ENCODE measurements around the gene AFDN.
A peak's percentile ranks its signal among the peaks of the same experiment; 100 is the strongest.

The AFDN gene

DNA sequence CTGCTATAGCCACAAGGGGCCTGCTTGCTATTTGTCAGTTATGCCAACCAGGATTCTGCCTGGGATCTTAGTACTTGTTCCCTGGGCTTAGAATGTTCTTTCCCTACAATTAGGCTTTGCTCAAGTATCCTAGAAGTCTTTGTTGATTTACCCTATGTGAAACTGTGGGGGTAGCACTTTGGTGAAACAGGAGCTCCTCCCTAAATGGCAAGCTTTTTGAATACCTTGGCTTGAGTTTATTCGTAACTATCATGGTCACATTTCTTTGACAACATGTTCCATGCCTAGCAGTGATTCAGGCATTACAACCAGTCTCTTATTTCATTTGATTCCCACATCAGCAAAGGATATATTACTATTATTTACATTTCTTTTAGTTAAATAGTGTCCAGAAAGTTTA lies 21.2 kb downstream of the AFDN start:
- no peak for TF ChIP-seq Cebpa-rat (IDR thresholded peaks at IDR 0.05)
- H4K20me1 ChIP-seq = peaks cover 10 to 100% (median 55%) of the 10 kb centered on the region in 11 experiments; a peak in 15 of 22 replicates
- H3K27me3 ChIP-seq = no peaks in the 10 kb centered on the region
- no peak overlapping the region for H3K9ac ChIP-seq
- no peak overlapping the region for H3K4me2 ChIP-seq
- H3K36me3 ChIP-seq = 0 out of 22 replicates have a peak, but pooled peaks cover 0 to 5% (median 0%) of the 10 kb centered on the region in 11 experiments
- H3K9me3 ChIP-seq (replicated peaks in 1 of 11) = 0 out of 22 replicates have a peak, but pooled peaks cover 0 to 1% (median 0%) of the 10 kb centered on the region in 11 experiments
- no peak overlapping the region for H3K4me3 ChIP-seq
- no peak overlapping the region for H3K27ac ChIP-seq
- H3K4me1 ChIP-seq = peaks cover 4 to 21% (median 6%) of the 10 kb centered on the region in 10 experiments; a peak in 13 of 20 replicates

DNA sequence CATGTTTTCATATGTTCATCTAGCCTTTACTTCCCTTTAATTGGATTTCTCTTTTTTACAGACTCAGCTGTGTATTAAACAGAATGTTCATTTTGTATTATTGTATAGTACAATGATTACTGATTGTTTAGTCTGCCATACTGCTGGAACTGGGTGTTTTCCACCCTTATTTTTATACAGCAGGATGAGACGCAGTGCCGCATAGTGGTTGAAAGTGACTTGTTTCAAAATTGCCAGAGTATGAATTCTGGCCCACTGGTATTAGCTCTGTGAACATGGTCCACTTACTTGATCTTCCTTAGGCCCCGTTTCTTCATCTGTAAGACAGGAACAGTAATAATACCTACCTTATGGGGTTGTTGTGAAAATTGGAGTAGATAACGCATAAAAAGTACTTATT lies 22.1 kb downstream of the AFDN start:
- Histone ChIP-seq H3K9me3 (replicated peaks in 1 of 11) (peaks cover 0 to 10% (median 4%) of the 10 kb centered on the region in 11 experiments; a peak in 14 of 22 replicates), H3K4me3 (no peak overlapping the region), H3K36me3 (0 out of 22 replicates have a peak, but pooled peaks cover 0 to 5% (median 0%) of the 10 kb centered on the region in 11 experiments), H3K27me3 (no peaks in the 10 kb centered on the region), H3K4me2 (no peak overlapping the region), H4K20me1 (peaks cover 9 to 100% (median 47%) of the 10 kb centered on the region in 11 experiments; a peak in 13 of 22 replicates), H3K9ac (no peak overlapping the region), H3K27ac (no peak overlapping the region), H3K4me1 (peaks cover 4 to 21% (median 6%) of the 10 kb centered on the region in 10 experiments; a peak in 13 of 20 replicates)
- TF ChIP-seq Cebpa-rat (IDR thresholded peaks at IDR 0.05) = no peak

DNA sequence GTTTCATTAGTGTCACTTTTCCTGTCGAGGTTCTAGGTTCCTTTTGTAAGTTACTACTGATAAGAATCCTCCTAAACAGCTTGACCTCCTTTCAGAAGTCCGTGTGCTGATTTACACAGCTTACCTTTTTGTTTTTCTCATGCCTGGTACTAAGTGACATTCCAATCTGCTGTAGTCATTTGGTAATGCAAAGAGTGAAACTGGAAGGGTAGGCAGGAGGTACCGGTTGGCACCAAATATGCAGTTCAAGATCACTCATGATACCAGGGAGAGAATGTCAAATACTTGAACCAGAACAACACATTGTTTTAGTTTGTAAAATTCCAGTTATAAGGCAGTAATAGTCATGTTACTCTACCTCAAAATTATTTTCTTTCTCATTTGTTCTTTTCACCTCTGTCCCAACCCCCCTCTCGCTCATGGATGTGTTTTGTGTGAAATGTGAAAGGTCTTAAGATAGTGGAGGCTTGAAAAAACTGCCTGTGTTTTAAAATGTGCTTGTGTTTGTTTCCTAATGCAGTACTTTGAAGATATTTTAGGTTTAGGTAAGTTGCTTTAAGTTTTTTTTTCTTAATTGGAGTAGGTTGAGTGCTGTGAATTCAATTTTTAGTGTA lies 23.2 kb downstream of the AFDN start:
- Histone ChIP-seq H3K9me3 (replicated peaks in 1 of 11) (peaks cover 0 to 19% (median 8%) of the 10 kb centered on the region in 11 experiments; a peak in 14 of 22 replicates), H3K36me3 (0 out of 22 replicates have a peak, but pooled peaks cover 0 to 5% (median 0%) of the 10 kb centered on the region in 11 experiments), H3K4me2 (no peak overlapping the region), H4K20me1 (peaks cover 9 to 100% (median 42%) of the 10 kb centered on the region in 11 experiments; a peak in 13 of 22 replicates), H3K27me3 (no peaks in the 10 kb centered on the region), H3K4me1 (peaks cover 4 to 21% (median 6%) of the 10 kb centered on the region in 10 experiments; a peak in 13 of 20 replicates), H3K27ac (no peak overlapping the region), H3K9ac (no peak overlapping the region), H3K4me3 (no peak overlapping the region)
- no peak for TF ChIP-seq Cebpa-rat (IDR thresholded peaks at IDR 0.05)

DNA sequence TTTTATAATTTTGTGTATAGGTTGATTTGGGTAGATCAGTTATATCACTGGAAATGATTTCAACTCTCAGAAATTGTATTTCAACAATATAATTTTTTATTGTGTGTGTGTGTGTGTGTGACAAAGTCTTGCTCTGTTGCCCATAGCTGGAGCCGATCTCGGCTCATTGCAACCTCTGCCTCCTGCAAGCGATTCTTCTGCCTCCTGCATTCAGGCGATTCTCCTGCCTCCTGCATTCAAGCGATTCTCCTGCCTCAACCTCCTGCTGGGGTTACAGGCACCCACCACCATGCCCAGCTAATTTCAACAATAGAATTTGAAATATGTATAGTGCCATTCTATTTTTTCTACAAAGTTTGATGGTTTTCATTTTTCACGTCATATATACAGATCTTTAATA lies 24.1 kb downstream of the AFDN start:
- H3K27me3 ChIP-seq = no peaks in the 10 kb centered on the region
- H3K9me3 ChIP-seq (replicated peaks in 1 of 11) = peaks cover 0 to 24% (median 14%) of the 10 kb centered on the region in 11 experiments; a peak in 19 of 22 replicates
- peaks cover 9 to 100% (median 39%) of the 10 kb centered on the region in 11 experiments; a peak in 13 of 22 replicates for H4K20me1 ChIP-seq
- no peak overlapping the region for H3K4me3 ChIP-seq
- no peak overlapping the region for H3K9ac ChIP-seq
- no peak for TF ChIP-seq Cebpa-rat (IDR thresholded peaks at IDR 0.05)
- H3K27ac ChIP-seq = no peak overlapping the region
- H3K4me1 ChIP-seq = peaks cover under 1 to 21% (median 8%) of the 10 kb centered on the region in 10 experiments; a peak in 15 of 20 replicates
- H3K36me3 ChIP-seq = peaks cover 0 to 5% (median 0%) of the 10 kb centered on the region in 11 experiments; a peak in 1 of 22 replicates
- H3K4me2 ChIP-seq = no peak overlapping the region

DNA sequence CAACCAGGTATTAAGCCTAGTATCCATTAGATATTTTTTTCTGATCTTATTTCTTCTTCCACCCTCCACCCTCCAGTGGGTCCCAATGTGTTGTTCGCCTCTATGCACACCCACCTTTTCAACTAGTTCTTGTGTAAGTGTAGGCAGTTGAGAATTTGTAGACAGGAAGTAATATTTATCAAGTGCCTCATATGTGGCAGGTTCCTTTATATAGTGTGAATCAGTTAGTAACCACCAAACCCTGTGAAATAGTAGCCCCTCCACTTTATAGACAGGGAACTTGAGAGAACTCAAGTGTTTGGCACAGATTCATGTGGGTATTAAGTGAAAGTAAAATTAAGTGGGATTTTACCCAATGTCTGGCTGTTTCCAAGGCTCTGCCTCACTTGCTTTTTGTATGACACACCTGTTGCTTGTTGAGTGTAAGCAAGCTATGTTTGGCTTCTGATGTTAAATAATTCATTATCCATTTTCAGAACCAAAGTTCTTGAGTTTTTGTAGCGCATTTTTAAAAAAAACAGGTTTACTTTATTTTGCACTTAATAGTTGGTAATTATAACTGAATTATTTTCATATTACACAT lies 24.8 kb downstream of the AFDN start:
- Histone ChIP-seq H3K27me3 (no peaks in the 10 kb centered on the region), H3K4me1 (peaks cover 0 to 27% (median 5%) of the 10 kb centered on the region in 10 experiments; a peak in 11 of 20 replicates), H3K4me3 (no peak overlapping the region), H3K36me3 (peaks cover 0 to 7% (median 0%) of the 10 kb centered on the region in 11 experiments; a peak in 1 of 22 replicates), H3K9ac (no peak overlapping the region), H3K27ac (no peak overlapping the region), H3K9me3 (replicated peaks in 1 of 11) (peaks cover 6 to 31% (median 21%) of the 10 kb centered on the region in 11 experiments; a peak in 20 of 22 replicates), H3K4me2 (peak overlapping the region in 3 of 11 experiments; percentile 8 to 16 (median 10); a peak in 1 of 22 replicates), H4K20me1 (peaks cover 9 to 100% (median 39%) of the 10 kb centered on the region in 11 experiments; a peak in 13 of 22 replicates)
- no peak for TF ChIP-seq Cebpa-rat (IDR thresholded peaks at IDR 0.05)

DNA sequence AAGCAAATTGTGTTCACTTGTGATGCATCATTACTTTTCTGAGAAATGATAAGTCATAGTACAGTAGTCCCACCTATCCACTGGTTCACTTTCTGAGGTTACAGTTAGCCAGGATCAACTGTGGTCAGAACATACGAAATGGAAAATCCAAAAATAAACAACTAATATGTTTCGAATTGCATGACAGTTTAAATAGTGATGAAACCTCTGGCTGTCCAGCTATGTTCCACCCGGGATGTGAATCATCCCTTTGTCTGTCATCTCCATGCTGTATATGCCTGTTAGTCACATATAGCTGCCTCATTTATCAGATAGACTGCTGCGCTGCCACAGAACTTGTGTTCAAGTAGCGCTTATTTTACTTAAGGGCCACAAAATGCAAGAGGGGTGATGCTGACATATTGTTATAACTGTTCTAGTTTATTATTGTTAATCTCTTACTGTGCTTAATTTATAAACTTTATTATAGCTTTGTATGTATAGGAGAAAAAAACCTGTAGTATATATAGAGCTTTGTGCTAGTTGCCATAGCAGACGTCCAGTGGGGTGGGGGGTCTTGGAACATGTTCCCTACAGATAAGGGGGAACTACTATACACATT lies 29.2 kb downstream of the AFDN start:
- no peak overlapping the region for H3K9ac ChIP-seq
- TF ChIP-seq Cebpa-rat (IDR thresholded peaks at IDR 0.05) = no peak
- H3K9me3 ChIP-seq (replicated peaks in 1 of 11) = peaks cover 14 to 40% (median 26%) of the 10 kb centered on the region in 11 experiments; a peak in 20 of 22 replicates
- peak overlapping the region in 2 of 11 experiments; percentile 2 to 10; a peak in 2 of 22 replicates for H3K4me2 ChIP-seq
- H3K36me3 ChIP-seq = peaks cover 0 to 7% (median 0%) of the 10 kb centered on the region in 11 experiments; a peak in 1 of 22 replicates
- no peak overlapping the region for H3K4me3 ChIP-seq
- H3K4me1 ChIP-seq = peaks cover 8 to 53% (median 15%) of the 10 kb centered on the region in 10 experiments
- no peaks in the 10 kb centered on the region for H3K27me3 ChIP-seq
- peaks cover 5 to 100% (median 28%) of the 10 kb centered on the region in 11 experiments; a peak in 19 of 22 replicates for H4K20me1 ChIP-seq
- H3K27ac ChIP-seq = no peak overlapping the region

DNA sequence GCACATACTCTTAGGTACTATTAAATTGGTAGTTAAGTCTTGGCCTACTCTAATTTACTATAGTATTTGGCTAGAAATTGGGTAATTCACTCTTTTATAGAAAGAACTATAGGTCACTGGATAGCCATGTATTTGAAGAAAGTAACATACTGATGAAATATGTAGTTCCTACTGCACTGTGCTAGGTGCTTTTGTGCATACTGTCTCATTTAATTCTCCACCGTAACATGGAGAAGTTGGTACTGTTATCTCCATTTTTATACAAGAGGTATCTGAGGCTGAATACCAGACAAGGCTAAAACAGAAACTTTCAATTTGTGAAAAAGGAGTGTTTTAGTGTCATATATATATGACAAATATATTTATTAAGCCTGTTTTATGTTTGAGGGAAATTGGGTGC lies 29.8 kb downstream of the AFDN start:
- H3K9ac ChIP-seq = no peak overlapping the region
- H3K27ac ChIP-seq = no peak overlapping the region

DNA sequence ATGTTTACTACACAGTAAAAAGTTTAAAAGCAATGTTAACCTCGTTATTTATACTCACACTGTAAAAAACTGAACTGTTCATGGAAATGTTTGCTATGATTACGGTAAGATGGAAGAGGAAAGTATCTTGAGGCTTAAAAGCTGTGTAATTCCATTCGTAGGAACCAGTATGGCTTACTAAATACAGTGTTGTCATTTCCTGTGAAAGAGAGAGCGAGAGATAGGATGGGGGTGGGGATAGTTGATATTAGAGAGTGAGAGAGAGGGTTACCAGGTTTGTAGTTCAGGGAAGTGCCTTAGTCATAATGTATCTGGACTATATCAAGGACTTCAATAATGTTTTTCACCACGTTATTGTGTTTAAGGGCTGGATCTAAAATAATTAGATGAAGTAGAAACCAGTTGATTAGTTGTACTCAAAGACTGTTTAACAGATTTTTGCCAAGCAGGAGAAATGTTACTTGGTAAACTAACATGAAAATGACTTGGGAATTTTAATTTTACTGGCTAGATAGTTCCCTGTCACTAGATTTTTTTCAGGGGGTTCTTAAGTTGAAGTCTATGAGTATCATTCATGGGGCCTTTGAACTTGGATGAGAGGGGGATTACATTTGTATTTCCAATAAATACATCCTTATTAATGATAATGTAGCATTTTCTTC lies 30.4 kb downstream of the AFDN start:
- Histone ChIP-seq H3K9ac (no peak overlapping the region), H3K4me3 (no peak overlapping the region), H3K9me3 (replicated peaks in 1 of 11) (peaks cover 14 to 40% (median 26%) of the 10 kb centered on the region in 11 experiments; a peak in 20 of 22 replicates), H3K4me1 (peaks cover 8 to 45% (median 10%) of the 10 kb centered on the region in 10 experiments), H3K4me2 (peak overlapping the region in 4 of 11 experiments; percentile 6 to 49 (median 22); a peak in 2 of 22 replicates), H3K27ac (no peak overlapping the region), H4K20me1 (peaks cover 6 to 100% (median 32%) of the 10 kb centered on the region in 11 experiments; a peak in 20 of 22 replicates), H3K36me3 (peaks cover 0 to 7% (median 0%) of the 10 kb centered on the region in 11 experiments; a peak in 1 of 22 replicates), H3K27me3 (no peaks in the 10 kb centered on the region)
- no peak for TF ChIP-seq Cebpa-rat (IDR thresholded peaks at IDR 0.05)

More for the DNA sequence above, 29.8 kb downstream of the AFDN start:
- Histone ChIP-seq H3K4me3 (no peak overlapping the region), H3K27me3 (no peaks in the 10 kb centered on the region), H3K36me3 (peaks cover 0 to 7% (median 0%) of the 10 kb centered on the region in 11 experiments; a peak in 1 of 22 replicates), H3K4me1 (peaks cover 9 to 49% (median 12%) of the 10 kb centered on the region in 10 experiments), H3K4me2 (0 out of 22 replicates have a peak overlapping the region, but pooled peaks of 1 of the 11 experiments have one; percentile 10), H3K9me3 (replicated peaks in 1 of 11) (peaks cover 14 to 40% (median 26%) of the 10 kb centered on the region in 11 experiments; a peak in 20 of 22 replicates), H4K20me1 (peaks cover 8 to 100% (median 33%) of the 10 kb centered on the region in 11 experiments; a peak in 19 of 22 replicates)
- no peak for TF ChIP-seq Cebpa-rat (IDR thresholded peaks at IDR 0.05)

Measured in BLaER1 treated with 17β-estradiol and CSF1 and Interleukin-3, amounts not matched to agents 10 nM and 100 nM (cell line).